Transverse colon (tissue), 4 donors: Measurements from ENCODE around the gene DNAH2. TPM values are rescaled to one million over a fixed set of nuclear protein-coding genes. Genes with fewer than 3 reads are reported as not detected.

ENCODE experiments used
- DNase-seq: peaks from one replicate; pipeline ENCODE4 v3.0.0-alpha.2; 2019
- H3K27ac ChIP-seq, 4 donors: fragments of 200-600 bp; sonication (generic); 2 replicates each; pipeline ENCODE4 v1.5.1; 2016 to 2018; ENCODE audit warnings: inconsistent platforms in 4 of 4
- H3K27me3 ChIP-seq: fragments of 200-600 bp; sonication (generic); 2 replicates; pipeline ENCODE4 v1.5.1; 2017; ENCODE audit warnings: inconsistent platforms
- H3K36me3 ChIP-seq, 4 donors: fragments of 200-600 bp; sonication (generic); 2 replicates each; pipeline ENCODE4 v1.5.1; 2017 to 2019; ENCODE audit warnings: inconsistent platforms in 4 of 4
- H3K4me1 ChIP-seq, 4 donors: fragments of 200-600 bp; sonication (generic); 2 replicates each; pipeline ENCODE4 v1.5.1; 2017 to 2020; ENCODE audit warnings: inconsistent platforms in 4 of 4
- H3K4me3 ChIP-seq, 4 donors: fragments of 200-600 bp; sonication (generic); 1 replicate in 1 of 4; 2 replicates in 3 of 4; pipeline versions ENCODE4 v1.5.1 to v1.6.1; 2017 to 2019; ENCODE audit warnings: inconsistent platforms in 4 of 4
- H3K9me3 ChIP-seq, 2 donors: fragments of 200-600 bp; sonication (generic); 2 replicates each; pipeline ENCODE4 v1.5.1; 2017 to 2019; ENCODE audit warnings: inconsistent platforms in 2 of 2
- EP300 ChIP-seq: sonication (generic); formaldehyde crosslinking; IDR thresholded peaks from one replicate; pipeline ENCODE4 v1.6.1; 2017; ENCODE audit warnings: antibody characterized with exemption, low read depth
- POLR2A ChIP-seq: fragments of 450-650 bp; IDR thresholded peaks from one replicate; pipeline ENCODE4 v1.6.1; 2016; ENCODE audit warnings: antibody characterized with exemption, mild to moderate bottlenecking, moderate library complexity
- POLR2AphosphoS5 ChIP-seq, 3 donors: sonication (generic); formaldehyde crosslinking; IDR thresholded peaks; one replicate each; pipeline ENCODE4 v1.6.1; 2016; ENCODE audit warnings: antibody characterized with exemption in 3 of 3
- WGBS, 2 donors: methylation state at CpG; one replicate each; pipeline ENCODE4 v1.1.5; 2018; ENCODE audit warnings: low coverage in 1 of 2; 5-methylcytosine and 5-hydroxymethylcytosine counted together
- in situ Hi-C, 4 donors: fragments of 200-750 bp; cut with MboI; loops; one replicate each; pipeline versions ENCODE4 v1.15.0 to v1.15.1; 2017; ENCODE audit warnings: low sequenced_read_pairs in 3 of 4, low pct_ligation_motif_present in 1 of 4, low pct_unique_long_range_greater_than_20kb in 1 of 4
- intact Hi-C: fragments of 100-400 bp; cut with DNase I; formaldehyde crosslinking; loops from one replicate; pipeline ENCODE4 v1.15.1; 2023; ENCODE audit warnings: low total_unique reads
- total RNA-seq, 4 donors: library from RNA; depleted of rRNA; stranded (reverse); fragments of >200 nt; gene quantifications; one replicate each; pipeline ENCODE4 v1.1.0, GENCODE V29; 2016
- TF ChIP-seq, protein P1 (sequence below), 5 experiments: fragments of 200-600 bp in 3 of 5; fragments of 450-650 bp in 2 of 5; sonication (generic) in 3 of 5; IDR thresholded peaks; 1 replicate in 2 of 5; 2 replicates in 3 of 5; pipeline ENCODE4 v1.5.1; 2016 to 2017; ENCODE audit warnings: antibody characterized with exemption in 5 of 5, inconsistent platforms in 3 of 5, mild to moderate bottlenecking in 2 of 5, moderate library complexity in 1 of 5

DNAH2 gene
- total RNA-seq, 4 donors from 2014 or later: under 0.01 to 0.55 (median 0.18) TPM

DNA sequence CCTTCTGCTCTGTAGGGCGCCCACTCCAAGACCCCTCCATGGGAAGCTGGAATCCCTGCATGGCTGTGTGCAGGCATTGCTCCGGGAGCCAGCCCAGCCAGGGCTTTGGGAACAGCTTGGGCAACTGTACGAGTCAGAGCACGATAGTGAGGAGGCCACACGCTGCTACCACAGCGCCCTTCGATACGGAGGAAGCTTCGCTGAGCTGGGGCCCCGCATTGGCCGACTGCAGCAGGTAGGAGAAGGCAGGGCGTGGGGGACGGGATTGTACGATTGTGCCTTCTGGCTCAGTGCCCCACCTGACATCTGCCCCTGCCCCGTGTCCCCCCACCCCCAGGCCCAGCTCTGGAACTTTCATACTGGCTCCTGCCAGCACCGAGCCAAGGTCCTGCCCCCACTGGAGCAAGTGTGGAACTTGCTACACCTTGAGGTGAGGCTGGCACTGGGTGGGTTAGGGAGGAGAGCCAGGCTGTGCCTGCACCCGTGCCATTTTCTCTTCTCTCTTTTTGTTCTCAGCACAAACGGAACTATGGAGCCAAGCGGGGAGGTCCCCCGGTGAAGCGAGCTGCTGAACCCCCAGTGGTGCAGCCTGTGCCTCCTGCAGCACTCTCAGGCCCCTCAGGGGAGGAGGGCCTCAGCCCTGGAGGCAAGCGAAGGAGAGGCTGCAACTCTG lies 128.7 kb downstream of the DNAH2 start:
- H3K4me3 ChIP-seq: no peak overlapping the region
- H3K36me3 ChIP-seq: peaks cover 0 to 45% (median 16%) of the 10 kb centered on the region in 4 donors
- in situ Hi-C loops: no loop called here
- H3K9me3 ChIP-seq: no peaks in the 10 kb centered on the region
- intact Hi-C loops: no loop called here
- no peak for DNase-seq
- H3K27me3 ChIP-seq: no peaks in the 10 kb centered on the region
- peaks cover 10 to 38% (median 14%) of the 10 kb centered on the region in 4 donors for H3K4me1 ChIP-seq
- TF ChIP-seq EP300 (no peak), POLR2A (no peak), POLR2AphosphoS5 (IDR thresholded peaks at IDR 0.05) (no peak)
- TF ChIP-seq, protein P1, sequence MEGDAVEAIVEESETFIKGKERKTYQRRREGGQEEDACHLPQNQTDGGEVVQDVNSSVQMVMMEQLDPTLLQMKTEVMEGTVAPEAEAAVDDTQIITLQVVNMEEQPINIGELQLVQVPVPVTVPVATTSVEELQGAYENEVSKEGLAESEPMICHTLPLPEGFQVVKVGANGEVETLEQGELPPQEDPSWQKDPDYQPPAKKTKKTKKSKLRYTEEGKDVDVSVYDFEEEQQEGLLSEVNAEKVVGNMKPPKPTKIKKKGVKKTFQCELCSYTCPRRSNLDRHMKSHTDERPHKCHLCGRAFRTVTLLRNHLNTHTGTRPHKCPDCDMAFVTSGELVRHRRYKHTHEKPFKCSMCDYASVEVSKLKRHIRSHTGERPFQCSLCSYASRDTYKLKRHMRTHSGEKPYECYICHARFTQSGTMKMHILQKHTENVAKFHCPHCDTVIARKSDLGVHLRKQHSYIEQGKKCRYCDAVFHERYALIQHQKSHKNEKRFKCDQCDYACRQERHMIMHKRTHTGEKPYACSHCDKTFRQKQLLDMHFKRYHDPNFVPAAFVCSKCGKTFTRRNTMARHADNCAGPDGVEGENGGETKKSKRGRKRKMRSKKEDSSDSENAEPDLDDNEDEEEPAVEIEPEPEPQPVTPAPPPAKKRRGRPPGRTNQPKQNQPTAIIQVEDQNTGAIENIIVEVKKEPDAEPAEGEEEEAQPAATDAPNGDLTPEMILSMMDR (IDR thresholded peaks at IDR 0.05): no peak
- H3K27ac ChIP-seq: peak overlapping the region in 1 of 4 donors; percentile 97
- WGBS, 2 donors: 89% methylated on average over 15 of the region's 22 CpGs; no CpG with 5 or more reads in 1 of the 2 donors

DNA sequence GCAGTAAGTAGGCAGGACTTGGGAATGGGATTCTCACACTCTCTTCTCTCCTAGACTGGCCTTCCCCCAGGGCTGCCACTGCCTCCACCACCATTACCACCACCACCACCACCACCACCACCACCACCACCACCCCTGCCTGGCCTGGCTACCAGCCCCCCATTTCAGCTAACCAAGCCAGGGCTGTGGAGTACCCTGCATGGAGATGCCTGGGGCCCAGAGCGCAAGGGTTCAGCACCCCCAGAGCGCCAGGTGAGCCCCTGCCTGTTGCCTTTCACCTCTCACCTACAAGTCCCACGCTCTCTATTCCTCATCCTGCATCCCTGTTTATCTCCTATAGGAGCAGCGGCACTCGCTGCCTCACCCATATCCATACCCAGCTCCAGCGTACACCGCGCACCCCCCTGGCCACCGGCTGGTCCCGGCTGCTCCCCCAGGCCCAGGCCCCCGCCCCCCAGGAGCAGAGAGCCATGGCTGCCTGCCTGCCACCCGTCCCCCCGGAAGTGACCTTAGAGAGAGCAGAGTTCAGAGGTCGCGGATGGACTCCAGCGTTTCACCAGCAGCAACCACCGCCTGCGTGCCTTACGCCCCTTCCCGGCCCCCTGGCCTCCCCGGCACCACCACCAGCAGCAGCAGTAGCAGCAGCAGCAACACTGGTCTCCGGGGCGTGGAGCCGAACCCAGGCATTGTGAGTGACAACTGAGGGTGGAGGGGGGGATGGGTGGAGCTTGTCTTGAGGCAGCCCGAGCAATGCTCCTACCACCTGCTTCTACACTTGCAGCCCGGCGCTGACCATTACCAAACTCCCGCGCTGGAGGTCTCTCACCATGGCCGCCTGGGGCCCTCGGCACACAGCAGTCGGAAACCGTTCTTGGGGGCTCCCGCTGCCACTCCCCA lies 129.5 kb downstream of the DNAH2 start:
- peaks cover 0 to 45% (median 16%) of the 10 kb centered on the region in 4 donors for H3K36me3 ChIP-seq
- H3K9me3 ChIP-seq: no peaks in the 10 kb centered on the region
- H3K4me3 ChIP-seq: no peak overlapping the region
- intact Hi-C loops: no loop called here
- in situ Hi-C loops: no loop called here
- no peak for DNase-seq
- H3K27me3 ChIP-seq: no peaks in the 10 kb centered on the region
- no peak overlapping the region for H3K27ac ChIP-seq
- H3K4me1 ChIP-seq: peaks cover 10 to 39% (median 18%) of the 10 kb centered on the region in 4 donors
- TF ChIP-seq EP300 (no peak), POLR2AphosphoS5 (IDR thresholded peaks at IDR 0.05) (no peak), POLR2A (no peak)
- TF ChIP-seq, protein P1 (IDR thresholded peaks at IDR 0.05): no peak
- WGBS, 2 donors: 86% methylated on average over 26 of the region's 34 CpGs; no CpG with 5 or more reads in 1 of the 2 donors

DNA sequence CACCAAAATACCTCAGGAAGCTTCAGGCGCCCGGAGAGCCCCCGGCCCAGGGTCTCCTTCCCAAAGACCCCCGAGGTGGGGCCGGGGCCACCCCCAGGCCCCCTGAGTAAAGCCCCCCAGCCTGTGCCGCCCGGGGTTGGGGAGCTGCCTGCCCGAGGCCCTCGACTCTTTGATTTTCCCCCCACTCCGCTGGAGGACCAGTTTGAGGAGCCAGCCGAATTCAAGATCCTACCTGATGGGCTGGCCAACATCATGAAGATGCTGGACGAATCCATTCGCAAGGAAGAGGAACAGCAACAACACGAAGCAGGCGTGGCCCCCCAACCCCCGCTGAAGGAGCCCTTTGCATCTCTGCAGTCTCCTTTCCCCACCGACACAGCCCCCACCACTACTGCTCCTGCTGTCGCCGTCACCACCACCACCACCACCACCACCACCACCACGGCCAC lies 130.6 kb downstream of the DNAH2 start:
- DNase-seq: no peak
- in situ Hi-C loops: no loop called here
- Histone ChIP-seq H3K4me1 (peaks cover 11 to 32% (median 20%) of the 10 kb centered on the region in 4 donors), H3K27me3 (no peaks in the 10 kb centered on the region), H3K9me3 (no peaks in the 10 kb centered on the region), H3K36me3 (peaks cover 0 to 50% (median 18%) of the 10 kb centered on the region in 4 donors), H3K4me3 (no peak overlapping the region), H3K27ac (no peak overlapping the region)
- TF ChIP-seq EP300 (no peak), POLR2AphosphoS5 (IDR thresholded peaks at IDR 0.05) (no peak), POLR2A (no peak)
- TF ChIP-seq, protein P1 (IDR thresholded peaks at IDR 0.05): no peak
- intact Hi-C loops: no loop called here
- 84 to 87% methylated on average over 3 to 20 of the region's 20 CpGs for WGBS, 2 donors

- Histone ChIP-seq H3K9me3 (no peaks in the 10 kb centered on the region), H3K36me3 (peaks cover 0 to 56% (median 21%) of the 10 kb centered on the region in 4 donors), H3K4me1 (peaks cover 11 to 27% (median 20%) of the 10 kb centered on the region in 4 donors), H3K27ac (no peak overlapping the region), H3K27me3 (no peaks in the 10 kb centered on the region), H3K4me3 (no peak overlapping the region)
- no peak for DNase-seq
- intact Hi-C loops: no loop called here
- in situ Hi-C loops: no loop called here
- WGBS, 2 donors: 89% methylated on average over 18 of the region's 21 CpGs; no CpG with 5 or more reads in 1 of the 2 donors
- TF ChIP-seq POLR2A (no peak), POLR2AphosphoS5 (IDR thresholded peaks at IDR 0.05) (peak in 1 of 3 donors; percentile 0), EP300 (no peak)
- TF ChIP-seq, protein P1 (IDR thresholded peaks at IDR 0.05): no peak
Measured at GRCh38 chr17:7848739-7849129, 131.2 kb downstream of the DNAH2 start.
